Suprapubic skin (tissue), 4 donors: ENCODE data around the gene RAB10.

ENCODE experiments used
- CTCF ChIP-seq, 2 donors: fragments of 200-600 bp in 1 of 2; fragments of 450-650 bp in 1 of 2; sonication (generic) in 1 of 2; IDR thresholded peaks; one replicate each; pipeline ENCODE4 v1.5.1; 2016 to 2019; ENCODE audit warnings: antibody characterized with exemption in 2 of 2, mild to moderate bottlenecking in 1 of 2, moderate library complexity in 1 of 2
- EP300 ChIP-seq: sonication (generic); formaldehyde crosslinking; IDR thresholded peaks from one replicate; pipeline ENCODE4 v1.6.1; 2017; ENCODE audit warnings: antibody characterized with exemption
- POLR2A ChIP-seq, 2 donors: fragments of 450-650 bp; IDR thresholded peaks; one replicate each; pipeline ENCODE4 v1.6.1; 2017; ENCODE audit warnings: antibody characterized with exemption in 2 of 2, mild to moderate bottlenecking in 2 of 2, moderate library complexity in 2 of 2
- POLR2AphosphoS5 ChIP-seq, 3 donors: sonication (generic); formaldehyde crosslinking; IDR thresholded peaks; one replicate each; pipeline ENCODE4 v1.6.1; 2017; ENCODE audit warnings: antibody characterized with exemption in 3 of 3

- TF ChIP-seq POLR2A (IDR thresholded peaks at IDR 0.05), result no peak
- no peak for TF ChIP-seq CTCF (IDR thresholded peaks at IDR 0.05)
- no peak for TF ChIP-seq EP300
- no peak for TF ChIP-seq POLR2AphosphoS5 (IDR thresholded peaks at IDR 0.05)
These were observed 10.2 kb downstream of the RAB10 start for GRCh38 chr2:26043862-26044696.
